Measurements from ENCODE around the gene GPRIN1.

The GPRIN1 gene

DNA sequence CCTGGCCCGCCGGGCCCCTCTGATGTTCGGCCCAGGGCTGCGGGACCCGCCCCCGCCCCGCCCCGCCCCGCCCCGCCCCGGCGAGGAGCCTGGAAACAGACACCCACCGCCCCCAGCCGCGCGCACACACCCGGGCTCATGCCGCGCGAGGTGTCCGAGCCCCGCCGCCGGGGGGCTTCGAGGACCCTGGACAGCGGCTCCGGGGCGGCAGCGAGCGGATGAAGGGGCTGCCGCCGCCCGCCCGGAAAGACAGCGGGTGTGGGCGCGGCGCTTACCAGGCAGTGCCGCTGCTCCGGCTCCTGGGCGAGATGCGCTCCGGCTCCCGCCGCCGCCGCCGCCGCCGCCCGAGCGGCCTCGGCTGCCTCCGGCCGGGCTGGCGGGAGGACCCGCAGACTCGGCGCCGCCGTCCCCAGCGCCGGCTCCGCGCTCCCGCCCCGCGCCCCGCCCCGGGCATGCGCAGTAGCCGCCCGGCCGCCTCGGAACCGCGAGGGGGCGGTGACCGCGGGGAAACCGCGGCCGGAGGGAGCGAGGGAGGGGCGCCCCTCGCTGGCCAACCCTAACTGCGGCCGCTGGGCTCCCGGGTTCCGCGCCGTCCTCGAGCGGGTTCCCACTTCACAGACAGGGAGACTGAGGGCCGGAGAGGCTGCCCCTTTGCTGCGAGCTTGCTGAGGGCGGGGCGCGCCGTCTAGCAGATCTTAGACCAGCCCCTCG, at the start of gene GPRIN1:
Gene GPRIN1, minus strand, starts transcription at position 433 of the 711 bp plus-strand sequence. CDS start 10,322 bp downstream, outside the sequence.
- peak; percentile 65 for DNase-seq (ENCODE audit: low spot score)

GRCh38 chr5:176659512-176659839, 49.5 kb upstream of the GPRIN1 start:
- no peak for DNase-seq (ENCODE audit: low spot score)

GRCh38 chr5:176658817-176659511, 49.0 kb upstream of the GPRIN1 start:
- no peak for DNase-seq (ENCODE audit: low spot score)

DNA sequence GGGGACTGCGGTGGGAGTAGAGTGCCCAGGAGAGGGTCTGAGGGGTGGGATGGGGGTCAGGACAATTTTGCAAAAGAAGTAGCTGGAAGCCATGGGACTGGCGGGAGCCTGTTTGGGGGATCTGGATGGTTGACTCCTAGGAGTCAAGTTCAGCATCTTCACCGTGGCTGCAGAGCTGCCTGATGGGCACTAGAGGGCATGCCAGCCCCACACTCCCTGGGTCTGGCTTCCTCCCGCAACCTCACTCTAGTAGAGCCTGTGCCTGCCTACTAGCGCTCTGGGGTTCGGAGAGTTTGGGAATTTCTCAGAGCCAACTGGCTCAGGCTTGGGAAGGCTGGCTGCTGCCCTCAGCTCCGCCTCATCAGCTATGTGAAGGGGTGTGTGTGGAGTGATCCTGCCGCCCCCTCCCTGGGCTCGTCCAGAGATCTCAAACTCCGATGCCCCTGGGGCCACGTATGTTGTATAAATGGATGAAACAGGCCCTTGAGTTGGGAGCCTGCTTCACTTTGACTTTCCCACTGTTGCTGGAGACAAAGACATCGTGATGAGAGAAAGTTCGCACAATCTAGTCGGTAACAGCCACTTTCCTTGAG, 48.1 kb upstream of the GPRIN1 start:
- DNase-seq (ENCODE audit: low spot score): peak; percentile 89

GRCh38 chr5:176656467-176656990, 46.6 kb upstream of the GPRIN1 start:
- DNase-seq (ENCODE audit: low spot score): no peak

GRCh38 chr5:176654856-176655255, 44.9 kb upstream of the GPRIN1 start:
- DNase-seq (ENCODE audit: low spot score): no peak

GRCh38 chr5:176653401-176654385, 43.7 kb upstream of the GPRIN1 start:
- peak; percentile 58 for DNase-seq (ENCODE audit: low spot score)

DNA sequence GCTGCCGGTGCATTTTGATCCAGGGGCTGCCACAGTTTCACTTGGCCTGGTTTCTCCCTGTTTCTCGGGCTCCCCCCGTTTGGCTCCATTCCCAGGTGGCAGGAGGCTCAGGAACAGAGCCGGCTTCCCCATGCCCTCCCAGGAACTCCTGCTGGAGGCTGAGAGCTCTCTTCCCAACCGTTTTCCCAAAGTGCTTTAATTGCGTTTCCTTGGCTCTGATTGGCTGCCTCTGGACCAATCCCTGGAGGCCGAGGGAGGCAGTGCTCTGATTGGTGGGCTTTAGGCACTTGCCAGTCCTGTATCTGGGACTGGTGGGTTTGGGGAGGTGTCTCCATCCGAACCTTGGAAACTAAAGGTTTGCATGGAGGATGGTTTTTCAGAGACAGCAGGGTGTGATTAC, 42.2 kb upstream of the GPRIN1 start:
- peak; percentile 94 for DNase-seq (ENCODE audit: low spot score)

DNA sequence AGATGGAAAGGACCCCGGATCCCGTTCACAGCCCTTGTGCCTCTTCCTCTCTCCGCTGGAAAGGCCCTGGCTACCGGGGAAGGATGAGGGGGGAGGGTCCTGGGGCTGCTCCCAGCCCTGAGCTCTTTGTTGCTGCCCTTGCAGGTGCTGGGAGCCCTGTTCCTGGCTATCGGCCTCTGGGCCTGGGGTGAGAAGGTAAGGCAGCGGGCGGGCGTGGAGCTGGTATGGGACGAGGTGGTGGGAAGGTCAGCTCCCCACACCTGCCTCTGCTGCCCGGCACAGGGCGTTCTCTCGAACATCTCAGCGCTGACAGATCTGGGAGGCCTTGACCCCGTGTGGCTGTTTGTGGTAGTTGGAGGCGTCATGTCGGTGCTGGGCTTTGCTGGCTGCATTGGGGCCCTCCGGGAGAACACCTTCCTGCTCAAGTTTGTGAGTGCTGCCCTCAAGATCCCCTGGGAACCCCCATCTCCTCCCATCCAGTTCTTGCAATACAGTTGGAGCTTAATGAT, 41.6 kb upstream of the GPRIN1 start:
- DNase-seq (ENCODE audit: low spot score): no peak

DNA sequence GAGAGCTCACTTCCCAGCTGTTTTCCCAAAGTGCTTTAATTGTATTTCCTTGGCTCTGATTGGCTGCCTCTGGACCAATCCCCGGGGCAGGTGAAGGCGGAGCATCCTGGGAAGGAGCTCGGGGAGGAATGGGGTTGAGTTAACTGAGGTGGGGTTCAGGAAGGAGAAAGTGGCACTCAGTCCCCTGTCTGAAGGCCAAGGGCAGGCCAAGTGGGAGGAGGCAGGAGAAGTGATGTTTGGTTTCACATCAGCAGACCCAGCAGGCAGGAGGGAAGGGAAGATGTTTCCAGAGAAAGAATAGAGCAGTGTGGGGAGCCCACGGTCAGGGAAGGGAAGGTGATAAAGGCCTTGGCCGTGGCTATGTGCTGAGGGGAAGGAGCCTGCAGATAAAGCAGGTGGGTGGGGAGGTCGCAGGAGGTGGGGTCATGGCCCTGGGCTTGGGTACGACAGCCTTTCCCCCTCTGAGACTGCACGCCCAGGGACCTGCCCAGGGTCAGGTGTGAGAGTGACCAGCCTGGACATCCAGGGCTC, 40.5 kb upstream of the GPRIN1 start:
- DNase-seq (ENCODE audit: low spot score): no peak

- no peak for DNase-seq (ENCODE audit: low spot score)
These were observed 38.7 kb upstream of the GPRIN1 start for GRCh38 chr5:176648474-176649194.

- DNase-seq (ENCODE audit: low spot score): no peak
These were observed 38.0 kb upstream of the GPRIN1 start for GRCh38 chr5:176647843-176648473.

- DNase-seq (ENCODE audit: low spot score): peak; percentile 99
These were observed 37.3 kb upstream of the GPRIN1 start, which contains the start of gene TSPAN17 for GRCh38 chr5:176647030-176647842. Gene TSPAN17 (plus strand): TSS chr5:176647484. CDS start chr5:176647616, 132 bp downstream.

DNA sequence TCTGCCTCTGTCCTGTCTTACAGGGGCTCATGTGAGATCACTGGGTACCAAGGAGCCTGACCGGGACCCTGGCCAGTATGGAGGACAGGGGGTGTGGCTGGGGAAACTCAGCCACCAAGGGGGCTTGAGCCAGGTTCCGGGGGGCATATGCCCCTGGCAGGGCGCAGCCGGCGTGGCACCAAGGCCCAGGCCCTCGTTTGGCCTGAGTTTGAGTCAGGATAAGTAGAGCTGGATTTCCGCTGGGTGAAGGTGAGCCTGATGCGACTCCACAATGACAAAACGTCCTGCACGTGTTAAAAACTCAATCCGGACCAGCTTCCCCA, 36.7 kb upstream of the GPRIN1 start:
- DNase-seq (ENCODE audit: low spot score): no peak

DNA sequence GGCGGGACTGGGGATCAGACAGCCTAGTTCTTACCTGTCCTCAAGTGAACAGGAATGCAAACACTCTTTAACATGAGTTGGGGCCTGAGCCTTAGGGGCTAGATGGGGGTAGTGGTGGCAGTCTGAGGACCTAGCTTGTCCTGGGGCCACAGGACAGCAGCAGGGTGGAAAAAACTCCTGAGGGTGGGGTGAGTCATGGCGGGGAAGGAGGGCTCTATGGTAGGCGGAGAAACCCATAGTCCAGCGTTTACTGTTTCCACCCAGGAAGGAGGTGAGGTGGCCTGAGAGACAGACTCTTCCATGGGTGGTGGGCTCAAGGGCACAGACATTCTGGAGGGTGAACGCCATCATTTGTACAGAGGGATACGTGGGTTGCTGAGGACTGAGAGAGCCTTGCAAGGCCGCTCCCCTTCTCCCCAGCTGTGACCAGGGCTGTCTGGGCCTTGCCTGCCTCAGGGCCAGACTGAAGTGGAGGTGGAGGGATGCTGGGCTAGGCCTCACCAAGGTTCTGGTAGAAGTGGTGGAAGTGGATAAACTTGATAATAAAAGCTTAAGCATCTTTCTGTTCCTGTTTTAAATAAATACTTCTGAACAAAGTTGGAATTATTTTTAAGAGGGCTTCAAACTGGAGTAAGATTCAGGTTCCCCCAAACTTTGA, 36.2 kb upstream of the GPRIN1 start:
- DNase-seq (ENCODE audit: low spot score): no peak

DNA sequence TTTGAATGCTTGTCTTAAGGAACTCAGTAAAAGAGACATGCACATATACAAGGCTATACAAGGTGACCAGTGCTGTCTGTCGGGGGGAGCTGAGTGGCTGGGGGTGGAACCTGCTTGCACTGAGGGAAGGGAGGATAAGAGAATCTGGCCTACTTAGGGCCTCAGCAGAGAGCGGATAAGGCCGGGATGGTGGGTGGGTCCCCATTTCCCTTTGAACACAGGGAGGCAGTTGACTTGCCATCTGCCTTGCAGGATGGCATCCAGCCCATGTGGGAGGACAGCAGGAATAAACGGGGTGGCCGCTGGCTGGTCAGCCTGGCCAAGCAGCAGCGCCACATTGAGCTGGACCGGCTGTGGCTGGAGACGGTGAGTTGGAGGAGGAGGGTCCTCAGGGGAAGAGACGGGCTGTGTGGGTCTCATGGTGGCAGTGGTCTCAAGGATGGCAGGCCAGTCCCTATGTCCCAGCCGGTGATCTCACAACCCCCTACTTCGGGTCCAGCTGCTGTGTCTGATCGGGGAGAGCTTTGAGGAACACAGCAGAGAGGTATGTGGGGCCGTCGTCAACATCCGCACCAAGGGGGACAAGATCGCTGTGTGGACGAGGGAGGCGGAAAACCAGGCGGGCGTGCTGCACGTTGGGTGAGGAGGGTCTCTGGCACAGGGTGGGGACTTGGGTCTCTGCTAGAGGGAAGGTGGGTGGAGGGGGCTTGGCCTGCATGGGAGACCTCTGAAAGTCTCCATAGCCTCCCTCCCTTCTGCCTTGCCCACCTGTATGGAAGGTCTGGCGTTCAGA, 35.1 kb upstream of the GPRIN1 start:
- DNase-seq (ENCODE audit: low spot score): peak; percentile 58

- no peak for DNase-seq (ENCODE audit: low spot score)
These were observed 34.3 kb upstream of the GPRIN1 start for GRCh38 chr5:176644294-176644693.

Data from cerebellar cortex (tissue), 1 donor.